Spinal cord (tissue), 10 donors: ENCODE data around the gene PPIF. TPM values are rescaled to one million over a fixed set of nuclear protein-coding genes. Genes with fewer than 3 reads are reported as not detected.

Experiments
- DNase-seq, 6 donors: peaks; one replicate each; pipeline versions ENCODE4 v3.0.0 to v3.0.0-alpha.2; 2013 to 2015; ENCODE audit warnings: low spot score in 6 of 6, low read depth in 4 of 6
- H3K27ac ChIP-seq: one replicate; pipeline ENCODE4 v1.5.1; 2013; ENCODE audit warnings: low read depth, low read length, control low read depth
- H3K27me3 ChIP-seq: one replicate; pipeline ENCODE4 v1.6.1; 2013; ENCODE audit warnings: low read length; ENCODE audit not compliant: control insufficient read depth, insufficient read depth
- H3K36me3 ChIP-seq: one replicate; pipeline ENCODE4 v1.6.1; 2013; ENCODE audit warnings: low read length; ENCODE audit not compliant: control insufficient read depth, insufficient read depth
- H3K4me1 ChIP-seq: one replicate; pipeline ENCODE4 v1.6.1; 2013; ENCODE audit warnings: low read length; ENCODE audit not compliant: control insufficient read depth, insufficient read depth
- H3K4me3 ChIP-seq: one replicate; pipeline ENCODE4 v1.5.1; 2013; ENCODE audit warnings: low read depth, low read length, control low read depth
- H3K9me3 ChIP-seq: one replicate; pipeline ENCODE4 v1.6.1; 2013; ENCODE audit warnings: low read length; ENCODE audit not compliant: control insufficient read depth, insufficient read depth
- WGBS: methylation state at CpG from one replicate; pipeline ENCODE4 v1.1.5; 2013; ENCODE audit warnings: missing lambda C conversion rate; ENCODE audit not compliant: insufficient coverage; 5-methylcytosine and 5-hydroxymethylcytosine counted together
- polyA plus RNA-seq, 2 donors: library from polyadenylated mRNA; unstranded; fragments of 120-200 nt; gene quantifications; one replicate each; pipeline ENCODE4 v1.2.1, GENCODE V29; 2013; ENCODE audit not compliant: insufficient read length in 2 of 2
- total RNA-seq, 2 donors: library from RNA; depleted of rRNA in 1 of 2; stranded (reverse); fragments of 120-200 nt in 1 of 2; fragments of >200 nt in 1 of 2; gene quantifications; one replicate each; pipeline versions ENCODE4 v1.2.3 to v1.2.4, GENCODE V29; 2013 to 2014
- donor health status: healthy.

PPIF gene
- total and polyA plus RNA-seq, 4 donors = 20.6 to 49.5 (median 36.1) TPM

DNA sequence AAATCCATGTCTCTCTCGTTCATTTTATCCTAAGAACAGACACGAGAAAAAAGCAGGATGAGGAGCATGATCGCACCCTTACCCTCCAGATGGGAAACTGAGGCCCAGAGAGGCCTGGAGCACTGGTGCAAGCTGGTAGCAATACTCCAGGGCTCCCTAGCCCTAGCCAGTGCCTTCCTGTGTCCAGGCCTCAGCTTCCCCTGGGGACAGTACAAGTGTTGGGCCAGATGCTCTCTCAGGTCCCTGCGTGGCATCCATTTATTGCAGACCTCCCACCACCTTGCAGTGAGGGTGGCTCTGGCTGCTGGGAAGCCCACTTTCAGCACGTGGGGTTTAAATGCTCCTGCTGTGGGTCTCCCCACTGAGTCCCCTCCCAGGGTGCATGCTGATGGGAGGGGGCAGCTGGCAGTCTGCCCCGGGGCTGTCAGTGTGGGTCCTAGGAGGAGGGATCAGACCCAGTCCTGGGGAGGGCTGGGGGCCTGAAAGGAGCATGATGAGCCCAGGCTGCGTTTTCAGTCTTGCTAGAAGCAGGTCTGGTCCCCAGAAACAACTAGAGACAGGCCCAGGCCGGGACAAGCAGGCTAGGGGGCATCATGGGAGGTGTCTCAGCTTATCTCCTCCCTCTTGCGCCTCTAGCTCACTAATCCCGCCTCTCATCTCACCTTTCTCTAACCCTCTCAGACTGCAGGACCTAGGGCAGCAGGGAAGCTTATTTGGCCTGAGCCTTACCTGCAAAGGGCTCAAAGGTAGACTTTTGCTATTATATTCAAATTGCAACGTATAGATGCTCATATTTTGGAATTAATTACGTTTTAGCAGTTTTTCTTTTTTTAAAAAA, 662 bp upstream of the PPIF start:
- no peak overlapping the region for H3K4me3 ChIP-seq
- peaks cover 46% of the 10 kb centered on the region for H3K4me1 ChIP-seq
- no peak for DNase-seq

GRCh38 chr10:79347894-79348639, 798 bp downstream of the PPIF start:
- WGBS = 4% methylated on average over 33 of the region's 34 CpGs

More for the DNA sequence above, 662 bp upstream of the PPIF start:
- 60% methylated on average over 9 of the region's 12 CpGs for WGBS
- Histone ChIP-seq H3K9me3 (no peaks in the 10 kb centered on the region), H3K36me3 (peaks cover 27% of the 10 kb centered on the region), H3K27ac (no peak overlapping the region), H3K27me3 (no peaks in the 10 kb centered on the region)

DNA sequence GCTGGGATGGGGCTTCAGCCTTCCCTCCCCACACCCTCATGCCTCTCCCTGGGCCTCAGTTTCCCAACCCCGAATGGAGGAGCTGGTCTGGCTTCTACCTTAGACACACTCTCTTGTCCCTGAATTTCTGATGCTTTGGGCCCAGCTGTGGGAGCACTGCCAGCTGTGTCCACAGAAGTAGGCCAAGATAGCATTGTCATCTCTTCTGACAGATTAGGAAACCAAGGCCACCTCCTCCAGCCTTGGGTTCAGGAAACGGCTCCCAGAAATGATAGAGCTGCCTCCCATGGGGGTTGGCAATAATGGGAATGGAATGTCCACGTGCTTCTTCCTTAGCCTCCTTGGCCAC, 1.3 kb downstream of the PPIF start:
- no peaks in the 10 kb centered on the region for H3K9me3 ChIP-seq
- peak overlapping the region; percentile 71 for H3K4me3 ChIP-seq
- no peak for DNase-seq
- 80% methylated on average over 1 of the region's 3 CpGs for WGBS
- peaks cover 46% of the 10 kb centered on the region for H3K4me1 ChIP-seq
- H3K36me3 ChIP-seq = peaks cover 44% of the 10 kb centered on the region
- no peak overlapping the region for H3K27ac ChIP-seq
- H3K27me3 ChIP-seq = no peaks in the 10 kb centered on the region

More at GRCh38 chr10:79347894-79348639, 798 bp downstream of the PPIF start:
- Histone ChIP-seq H3K9me3 (no peaks in the 10 kb centered on the region), H3K36me3 (peaks cover 39% of the 10 kb centered on the region), H3K27me3 (no peaks in the 10 kb centered on the region), H3K4me1 (peaks cover 46% of the 10 kb centered on the region), H3K4me3 (peak overlapping the region; percentile 71), H3K27ac (peak overlapping the region; percentile 25)
- peak in 2 of 6 donors; percentile 43 to 64 for DNase-seq

GRCh38 chr10:79349072-79349491, 1.8 kb downstream of the PPIF start:
- no peak overlapping the region for H3K27ac ChIP-seq
- H3K4me3 ChIP-seq = no peak overlapping the region
- no peak for DNase-seq

GRCh38 chr10:79349766-79350406, 2.6 kb downstream of the PPIF start:
- Histone ChIP-seq H3K27me3 (no peaks in the 10 kb centered on the region), H3K9me3 (no peaks in the 10 kb centered on the region), H3K27ac (no peak overlapping the region), H3K4me3 (no peak overlapping the region), H3K4me1 (peaks cover 46% of the 10 kb centered on the region), H3K36me3 (peaks cover 55% of the 10 kb centered on the region)
- 93% methylated on average over 5 of the region's 6 CpGs for WGBS
- DNase-seq = no peak

More at GRCh38 chr10:79349072-79349491, 1.8 kb downstream of the PPIF start:
- H3K36me3 ChIP-seq = peaks cover 49% of the 10 kb centered on the region
- no peaks in the 10 kb centered on the region for H3K9me3 ChIP-seq
- no peaks in the 10 kb centered on the region for H3K27me3 ChIP-seq
- peaks cover 46% of the 10 kb centered on the region for H3K4me1 ChIP-seq
- WGBS = 88% methylated on average over 6 of the region's 6 CpGs

DNA sequence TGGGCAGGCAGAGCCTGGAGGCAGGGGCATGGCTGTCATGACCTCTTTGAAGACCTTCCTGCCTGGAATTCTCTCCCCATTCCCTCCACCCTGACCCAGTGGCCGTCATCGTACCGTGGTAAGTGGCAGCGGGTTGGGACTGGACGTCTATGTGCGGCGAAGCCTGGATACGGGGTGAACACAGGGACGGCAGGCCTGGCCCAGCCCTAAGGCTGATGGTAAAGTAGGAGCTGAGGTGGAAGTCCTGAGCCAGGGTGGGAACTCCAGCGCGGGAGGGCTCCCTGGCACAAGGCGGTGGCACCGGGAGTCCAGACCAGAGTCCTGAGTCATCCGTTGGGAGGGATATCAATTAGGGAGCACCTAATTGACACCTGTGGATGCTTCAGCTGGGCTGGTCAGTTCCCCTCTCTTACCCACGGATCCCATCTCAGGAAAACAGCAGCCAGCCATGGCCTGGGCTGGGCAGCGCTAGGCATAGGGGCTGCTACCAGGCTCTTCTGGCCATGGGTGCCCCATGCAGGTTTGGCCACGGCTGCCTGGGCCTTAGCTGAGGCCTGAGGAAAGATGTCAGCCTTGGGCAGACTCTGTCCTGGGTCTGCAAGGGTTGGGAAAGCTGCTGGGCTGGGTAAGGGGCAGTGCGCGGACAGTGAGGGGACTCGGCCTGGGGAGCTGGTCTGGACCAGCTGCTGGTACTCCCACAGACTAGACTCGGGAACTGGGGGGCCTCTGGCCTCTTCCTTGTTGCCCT, 3.3 kb downstream of the PPIF start:
- no peak for DNase-seq
- Histone ChIP-seq H3K9me3 (no peaks in the 10 kb centered on the region), H3K4me1 (peaks cover 42% of the 10 kb centered on the region), H3K27me3 (no peaks in the 10 kb centered on the region), H3K4me3 (no peak overlapping the region), H3K27ac (no peak overlapping the region), H3K36me3 (peaks cover 62% of the 10 kb centered on the region)
- WGBS = 95% methylated on average over 17 of the region's 21 CpGs

- WGBS = 93% methylated on average over 11 of the region's 13 CpGs
- DNase-seq = no peak
Observed at GRCh38 chr10:79351332-79351731, 4.1 kb downstream of the PPIF start.

GRCh38 chr10:79352035-79352877, 5.0 kb downstream of the PPIF start:
- WGBS = 96% methylated on average over 10 of the region's 11 CpGs
- H3K4me3 ChIP-seq = no peak overlapping the region
- no peak for DNase-seq
- H3K27me3 ChIP-seq = no peaks in the 10 kb centered on the region
- peaks cover 68% of the 10 kb centered on the region for H3K36me3 ChIP-seq
- no peaks in the 10 kb centered on the region for H3K9me3 ChIP-seq
- peaks cover 26% of the 10 kb centered on the region for H3K4me1 ChIP-seq
- H3K27ac ChIP-seq = no peak overlapping the region

More at GRCh38 chr10:79351332-79351731, 4.1 kb downstream of the PPIF start:
- no peaks in the 10 kb centered on the region for H3K9me3 ChIP-seq
- H3K4me1 ChIP-seq = peaks cover 35% of the 10 kb centered on the region
- no peak overlapping the region for H3K4me3 ChIP-seq
- peaks cover 67% of the 10 kb centered on the region for H3K36me3 ChIP-seq
- H3K27me3 ChIP-seq = no peaks in the 10 kb centered on the region
- no peak overlapping the region for H3K27ac ChIP-seq
